Aorta (tissue), 5 donors: ENCODE data around the gene TCF4. TPM values are rescaled to one million over a fixed set of nuclear protein-coding genes. Genes with fewer than 3 reads are reported as not detected.

Experiments used
- ATAC-seq: fragments of 200-7000 bp; cut with Tn5 transposase; one replicate; pipeline ENCODE4 v1.9.1; 2022; ENCODE audit warnings: moderate library complexity; ENCODE audit not compliant: low FRiP score
- DNase-seq, 2 donors: peaks; one replicate each; pipeline ENCODE4 v3.0.0-alpha.2; 2020
- H3K27ac ChIP-seq, 2 donors: one replicate each; pipeline ENCODE4 v1.5.1; 2013; ENCODE audit warnings: low read length in 2 of 2, mild to moderate bottlenecking in 2 of 2, moderate library complexity in 2 of 2, control low read depth in 1 of 2, inconsistent platforms in 1 of 2, low read depth in 1 of 2
- H3K27me3 ChIP-seq, 2 donors: one replicate each; pipeline ENCODE4 v1.6.1; 2013; ENCODE audit warnings: control low read depth in 1 of 2, low read length in 1 of 2, mild to moderate bottlenecking in 1 of 2, moderate library complexity in 1 of 2; ENCODE audit not compliant: insufficient read depth in 2 of 2, control insufficient read depth in 1 of 2
- H3K36me3 ChIP-seq, 2 donors: one replicate each; pipeline ENCODE4 v1.6.1; 2013; ENCODE audit warnings: control low read depth in 1 of 2, low read length in 1 of 2, mild to moderate bottlenecking in 1 of 2; ENCODE audit not compliant: insufficient read depth in 2 of 2, control insufficient read depth in 1 of 2
- H3K4me1 ChIP-seq, 2 donors: one replicate each; pipeline ENCODE4 v1.6.1; 2013; ENCODE audit warnings: low read length in 2 of 2, control low read depth in 1 of 2, mild to moderate bottlenecking in 1 of 2, moderate library complexity in 1 of 2; ENCODE audit not compliant: insufficient read depth in 2 of 2, control insufficient read depth in 1 of 2
- H3K4me3 ChIP-seq, 2 donors: one replicate each; pipeline ENCODE4 v1.5.1; 2013; ENCODE audit warnings: low read length in 2 of 2, control low read depth in 1 of 2, mild to moderate bottlenecking in 1 of 2
- H3K9me3 ChIP-seq: one replicate; pipeline ENCODE4 v1.6.1; 2013; ENCODE audit warnings: mild to moderate bottlenecking, low read length; ENCODE audit not compliant: control insufficient read depth
- WGBS, 2 donors: extraction: QIAGEN DNeasy Blood & Tissue Kit; methylation state at CpG; one replicate each; pipeline ENCODE4 v1.1.7; 2013; 5-methylcytosine and 5-hydroxymethylcytosine counted together
- intact Hi-C, 2 donors: fragments of 100-400 bp; cut with DNase I; formaldehyde crosslinking; loops; one replicate each; pipeline versions ENCODE4 v1.14.2 to v1.15.0; 2022
- polyA plus RNA-seq, 2 donors: library from polyadenylated mRNA; stranded (reverse); fragments of 200-250 nt; gene quantifications; one replicate each; pipeline ENCODE4 v1.2.3, GENCODE V29; 2013
- total RNA-seq, 2 donors: library from RNA; stranded (reverse); fragmentation: NEBNext Ultra II Directional; extraction: Animal tissue kit (Norgen Biotek cat#: 25700); gene quantifications; one replicate each; pipeline ENCODE4 v1.2.1, GENCODE V29; 2021
- donor health status: healthy with polysubstance abuse.
- donor health status: Bipolar disorder and iron deficiency.
- donor health status: DM: no; HTN: no; CAD: no.
- donor health status: DM: no; HTN: no; CAD: no.
- donor health status: DM: yes; HTN: yes; CAD: no.

The TCF4 gene
- total and polyA plus RNA-seq, 4 donors = 11.8 to 297 (median 75.0) TPM

DNA sequence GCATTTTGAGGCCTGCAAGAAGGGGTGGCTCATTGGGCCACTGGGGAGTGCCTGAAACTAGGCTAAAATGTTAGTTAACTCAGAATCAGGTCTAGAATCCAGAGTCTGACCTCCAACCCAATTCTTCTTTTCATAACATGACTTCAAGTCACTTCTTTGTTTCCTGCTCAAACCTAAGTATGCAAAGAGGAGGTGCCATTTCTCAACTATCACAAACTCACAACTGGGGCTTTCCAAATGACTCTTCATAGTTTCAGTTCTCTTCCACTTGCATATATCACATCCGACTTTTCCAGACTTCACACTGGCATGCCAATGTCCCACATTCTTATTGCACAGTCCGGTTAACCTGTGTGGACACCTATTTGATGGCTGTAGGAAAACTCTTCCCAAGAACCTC, 211.6 kb downstream of the TCF4 start:
- DNase-seq (no peak), ATAC-seq (no peak)
- H3K4me1 ChIP-seq = peaks cover 1 to 3% of the 10 kb centered on the region in 2 donors
- no peak overlapping the region for H3K4me3 ChIP-seq
- WGBS, 2 donors = 67 to 77% methylated on average over 2 of the region's 2 CpGs
- intact Hi-C loops = no loop called here
- no peak overlapping the region for H3K27ac ChIP-seq
- no peaks in the 10 kb centered on the region for H3K9me3 ChIP-seq
- no peaks in the 10 kb centered on the region for H3K27me3 ChIP-seq
- H3K36me3 ChIP-seq = peaks cover 0 to 4% of the 10 kb centered on the region in 2 donors

DNA sequence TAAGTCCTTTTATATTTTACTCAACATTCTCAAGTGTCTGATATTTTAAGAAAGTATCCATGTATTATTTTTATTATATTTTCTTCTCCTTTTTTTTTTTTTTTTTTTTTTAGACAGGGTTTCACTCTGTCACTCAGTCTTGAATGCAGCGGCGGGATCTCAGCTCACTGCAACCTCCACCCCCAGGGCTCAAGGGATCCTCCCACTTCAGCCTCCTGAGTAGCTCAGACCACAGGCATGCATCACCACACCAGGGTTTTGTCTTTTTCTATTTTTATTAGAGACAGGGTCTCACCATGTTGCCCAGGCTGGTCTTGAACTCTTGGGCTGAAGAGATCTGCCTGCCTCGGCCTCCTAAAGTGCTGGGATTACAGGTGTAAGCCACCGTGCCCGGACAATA, 212.1 kb downstream of the TCF4 start:
- Histone ChIP-seq H3K4me3 (no peak overlapping the region), H3K9me3 (no peaks in the 10 kb centered on the region), H3K27me3 (no peaks in the 10 kb centered on the region), H3K4me1 (peaks cover 1 to 3% of the 10 kb centered on the region in 2 donors), H3K36me3 (peaks cover 0 to 2% of the 10 kb centered on the region in 2 donors), H3K27ac (no peak overlapping the region)
- 94 to 97% methylated on average over 5 of the region's 5 CpGs for WGBS, 2 donors
- DNase-seq (no peak), ATAC-seq (no peak)
- intact Hi-C loops = no loop called here

DNA sequence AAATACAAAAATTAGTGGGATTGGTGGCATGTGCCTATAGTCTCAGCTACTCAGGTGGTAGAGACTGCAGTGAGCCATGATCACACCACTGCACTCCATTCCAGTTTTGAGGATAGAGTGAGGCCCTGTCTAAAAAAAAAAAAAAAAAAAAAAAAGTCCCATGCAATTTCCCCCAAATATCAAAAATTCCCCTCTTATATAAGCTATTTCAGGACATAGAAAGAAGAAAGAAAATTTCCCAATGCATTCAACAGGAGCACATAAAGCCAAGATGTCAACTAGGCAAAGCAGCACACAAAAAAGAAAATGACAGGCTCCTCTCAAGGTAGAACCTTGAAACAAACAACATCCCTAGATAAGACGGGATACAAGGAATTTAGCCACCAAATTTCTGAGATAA, 213.3 kb downstream of the TCF4 start:
- Histone ChIP-seq H3K4me1 (peaks cover 1 to 3% of the 10 kb centered on the region in 2 donors), H3K27ac (no peak overlapping the region), H3K27me3 (no peaks in the 10 kb centered on the region), H3K36me3 (peaks cover 0 to 2% of the 10 kb centered on the region in 2 donors), H3K9me3 (no peaks in the 10 kb centered on the region), H3K4me3 (no peak overlapping the region)
- no peak for ATAC-seq
- intact Hi-C loops = no loop called here
- no peak for DNase-seq
- WGBS, 2 donors = 93 to 96% methylated on average over 1 of the region's 1 CpG

- intact Hi-C loops = no loop called here
- Histone ChIP-seq H3K4me1 (peaks cover 0 to 3% of the 10 kb centered on the region in 2 donors), H3K27ac (no peak overlapping the region), H3K27me3 (no peaks in the 10 kb centered on the region), H3K36me3 (no peaks in the 10 kb centered on the region), H3K4me3 (no peak overlapping the region), H3K9me3 (no peaks in the 10 kb centered on the region)
- 53 to 62% methylated on average over 2 of the region's 2 CpGs for WGBS, 2 donors
- ATAC-seq (no peak), DNase-seq (no peak)
Measured at GRCh38 chr18:55372209-55372608, 215.8 kb downstream of the TCF4 start.

DNA sequence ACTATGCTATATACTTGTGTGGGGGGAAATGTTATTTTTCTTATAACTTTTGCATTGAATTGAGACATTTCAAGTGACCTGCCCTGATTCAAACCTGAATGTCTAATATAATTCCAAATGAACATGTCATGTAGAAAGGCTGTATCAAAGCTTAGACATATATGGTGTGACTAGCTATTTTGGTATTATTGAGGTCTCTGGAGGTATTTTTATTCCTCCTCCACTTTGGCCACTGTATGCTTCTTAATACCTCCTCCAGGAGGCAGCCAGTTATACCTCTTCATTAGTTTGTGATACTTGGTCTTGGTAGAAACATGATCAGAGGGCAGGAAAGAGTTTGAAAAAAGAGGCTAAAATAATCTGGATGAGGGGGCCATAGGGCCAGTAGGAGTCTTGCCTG, 217.1 kb downstream of the TCF4 start:
- H3K36me3 ChIP-seq = no peaks in the 10 kb centered on the region
- no peak for DNase-seq
- intact Hi-C loops = no loop called here
- H3K4me1 ChIP-seq = no peaks in the 10 kb centered on the region
- H3K27me3 ChIP-seq = no peaks in the 10 kb centered on the region
- H3K4me3 ChIP-seq = no peak overlapping the region
- H3K9me3 ChIP-seq = no peaks in the 10 kb centered on the region
- ATAC-seq = no peak
- no peak overlapping the region for H3K27ac ChIP-seq

GRCh38 chr18:55369346-55369745, 218.6 kb downstream of the TCF4 start:
- no peaks in the 10 kb centered on the region for H3K4me1 ChIP-seq
- intact Hi-C loops = no loop called here
- no peak overlapping the region for H3K4me3 ChIP-seq
- H3K27ac ChIP-seq = no peak overlapping the region
- H3K27me3 ChIP-seq = no peaks in the 10 kb centered on the region
- DNase-seq (no peak), ATAC-seq (no peak)
- no peaks in the 10 kb centered on the region for H3K9me3 ChIP-seq
- no peaks in the 10 kb centered on the region for H3K36me3 ChIP-seq
- WGBS, 2 donors = 97 to 98% methylated on average over 2 of the region's 2 CpGs

- Histone ChIP-seq H3K36me3 (no peaks in the 10 kb centered on the region), H3K27me3 (no peaks in the 10 kb centered on the region), H3K4me3 (no peak overlapping the region), H3K4me1 (no peaks in the 10 kb centered on the region), H3K27ac (no peak overlapping the region), H3K9me3 (no peaks in the 10 kb centered on the region)
- ATAC-seq (no peak), DNase-seq (no peak)
- WGBS, 2 donors = 63 to 72% methylated on average over 2 of the region's 2 CpGs
- intact Hi-C loops = no loop called here
Measured at GRCh38 chr18:55365342-55365741, 222.7 kb downstream of the TCF4 start.

DNA sequence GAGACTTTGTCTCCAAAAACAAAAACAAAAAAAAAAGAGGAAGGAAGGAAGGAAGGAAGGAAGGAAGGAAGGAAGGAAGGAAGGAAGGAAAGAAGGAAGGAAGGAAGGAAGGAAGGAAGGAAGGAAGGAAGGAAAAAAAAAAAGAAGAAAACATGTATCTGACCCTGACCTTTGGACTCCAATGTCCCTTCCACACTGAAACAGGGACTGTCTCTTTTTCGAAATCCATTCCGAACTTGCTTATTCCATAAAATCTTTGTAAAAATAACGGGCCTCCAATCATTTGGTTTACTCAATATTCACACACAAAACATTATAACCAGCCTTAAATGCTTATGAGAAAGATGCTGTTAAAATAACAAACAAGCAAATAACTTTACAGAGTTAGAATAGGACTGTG, 225.7 kb downstream of the TCF4 start:
- no peaks in the 10 kb centered on the region for H3K9me3 ChIP-seq
- H3K27me3 ChIP-seq = no peaks in the 10 kb centered on the region
- ATAC-seq (no peak), DNase-seq (no peak)
- no peaks in the 10 kb centered on the region for H3K36me3 ChIP-seq
- H3K4me1 ChIP-seq = no peaks in the 10 kb centered on the region
- WGBS, 2 donors = 96 to 98% methylated on average over 3 of the region's 3 CpGs
- H3K27ac ChIP-seq = no peak overlapping the region
- intact Hi-C loops = no loop called here
- H3K4me3 ChIP-seq = no peak overlapping the region

DNA sequence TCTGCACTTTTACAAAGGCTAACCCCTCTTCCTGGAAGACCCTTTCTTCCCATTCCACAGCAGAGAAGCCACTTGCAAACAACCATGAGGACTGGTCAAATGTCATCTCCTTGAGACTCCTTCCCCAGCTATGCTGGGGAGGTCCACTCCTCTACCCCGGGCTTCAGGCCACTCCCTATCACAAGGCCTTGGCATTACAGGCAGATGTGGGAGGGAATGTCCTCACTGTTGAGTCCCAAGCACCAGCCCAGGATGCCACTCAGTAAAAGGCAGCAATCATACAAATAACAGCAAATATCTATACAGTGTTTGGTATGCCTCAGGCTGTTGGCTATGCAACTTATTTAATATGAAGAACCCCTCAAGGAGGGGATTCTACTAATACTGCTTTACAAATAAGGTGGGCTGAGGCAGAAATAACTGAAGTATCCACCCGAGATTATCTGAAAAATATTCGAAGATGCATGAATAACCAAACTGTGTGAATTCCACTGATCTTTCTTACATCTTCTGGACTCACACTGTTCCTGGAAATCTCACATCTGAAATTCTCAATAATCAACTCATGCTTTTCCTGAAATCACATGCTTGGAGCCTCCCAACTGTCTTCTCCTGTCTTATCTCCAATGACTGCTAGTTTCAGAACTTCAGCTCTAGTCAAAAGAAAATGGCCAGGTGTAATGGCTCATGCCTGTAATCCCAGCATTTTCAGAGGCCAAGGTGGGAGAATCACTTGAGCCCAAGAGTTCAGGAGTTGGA, 226.3 kb downstream of the TCF4 start:
- no peaks in the 10 kb centered on the region for H3K4me1 ChIP-seq
- H3K36me3 ChIP-seq = no peaks in the 10 kb centered on the region
- DNase-seq (no peak), ATAC-seq (no peak)
- 95 to 96% methylated on average over 3 of the region's 3 CpGs for WGBS, 2 donors
- H3K9me3 ChIP-seq = no peaks in the 10 kb centered on the region
- intact Hi-C loops = no loop called here
- no peak overlapping the region for H3K27ac ChIP-seq
- H3K27me3 ChIP-seq = no peaks in the 10 kb centered on the region
- H3K4me3 ChIP-seq = no peak overlapping the region
